Lower leg skin (tissue), 4 donors: ENCODE data around the gene KRTAP1-4. TPM values are rescaled to one million over a fixed set of nuclear protein-coding genes. Genes with fewer than 3 reads are reported as not detected.
"Not testable (repeated sequence)": the region's sequence is repeated elsewhere in the genome, so short reads cannot be mapped to it uniquely, and the experiment has no call there.

Source experiments
- DNase-seq, 2 donors: peaks; one replicate each; pipeline ENCODE4 v3.0.0-alpha.2; 2019; ENCODE audit warnings: low spot score in 2 of 2
- H3K4me3 ChIP-seq: fragments of 200-600 bp; sonication (generic); 2 replicates; pipeline ENCODE4 v1.5.1; 2017; ENCODE audit warnings: mild to moderate bottlenecking, low read depth; ENCODE audit not compliant: poor library complexity, severe bottlenecking
- POLR2A ChIP-seq, 2 donors: fragments of 450-650 bp; IDR thresholded peaks; one replicate each; pipeline ENCODE4 v1.6.1; 2016 to 2017; ENCODE audit warnings: antibody characterized with exemption in 2 of 2, mild to moderate bottlenecking in 1 of 2, moderate library complexity in 1 of 2
- WGBS, 2 donors: methylation state at CpG; one replicate each; pipeline ENCODE4 v1.1.5; 2018; 5-methylcytosine and 5-hydroxymethylcytosine counted together
- intact Hi-C: fragments of 100-400 bp; cut with DNase I; formaldehyde crosslinking; loops from one replicate; pipeline ENCODE4 v1.15.0; 2023; ENCODE audit warnings: low total_unique reads
- total RNA-seq, 4 donors: library from RNA; depleted of rRNA; stranded (reverse); fragments of >200 nt; gene quantifications; one replicate each; pipeline ENCODE4 v1.1.0, GENCODE V29; 2016
- TF ChIP-seq, protein P1 (sequence below), 3 donors: fragments of 450-650 bp; IDR thresholded peaks; one replicate each; pipeline ENCODE4 v1.5.1; 2016; ENCODE audit warnings: antibody characterized with exemption in 3 of 3, mild to moderate bottlenecking in 3 of 3, moderate library complexity in 2 of 3

Gene KRTAP1-4
- total RNA-seq, 4 donors from 2014 or later = 4.2 TPM; not detected in 3

DNA sequence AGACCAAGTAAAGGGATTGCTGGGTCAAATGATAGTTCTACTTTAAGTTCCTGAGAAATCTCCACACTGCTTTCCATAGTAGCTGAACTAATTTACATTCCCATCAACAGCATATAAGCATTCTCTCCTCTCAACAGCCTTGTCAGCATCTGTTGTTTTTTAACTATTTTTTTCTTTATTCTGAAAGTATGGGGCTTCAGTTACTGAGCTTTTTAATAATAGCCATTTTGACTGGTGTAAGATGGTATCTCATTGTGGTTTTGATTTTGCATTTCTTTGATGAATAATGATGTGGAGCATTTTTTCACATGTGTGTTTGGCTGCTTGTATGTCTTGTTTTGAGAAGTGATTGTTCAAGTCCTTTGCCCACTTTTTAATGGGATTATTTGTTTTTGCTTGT, 22.6 kb upstream of the KRTAP1-4 start:
- intact Hi-C loops = no loop called here
- no peak for DNase-seq
- TF ChIP-seq, protein P1, sequence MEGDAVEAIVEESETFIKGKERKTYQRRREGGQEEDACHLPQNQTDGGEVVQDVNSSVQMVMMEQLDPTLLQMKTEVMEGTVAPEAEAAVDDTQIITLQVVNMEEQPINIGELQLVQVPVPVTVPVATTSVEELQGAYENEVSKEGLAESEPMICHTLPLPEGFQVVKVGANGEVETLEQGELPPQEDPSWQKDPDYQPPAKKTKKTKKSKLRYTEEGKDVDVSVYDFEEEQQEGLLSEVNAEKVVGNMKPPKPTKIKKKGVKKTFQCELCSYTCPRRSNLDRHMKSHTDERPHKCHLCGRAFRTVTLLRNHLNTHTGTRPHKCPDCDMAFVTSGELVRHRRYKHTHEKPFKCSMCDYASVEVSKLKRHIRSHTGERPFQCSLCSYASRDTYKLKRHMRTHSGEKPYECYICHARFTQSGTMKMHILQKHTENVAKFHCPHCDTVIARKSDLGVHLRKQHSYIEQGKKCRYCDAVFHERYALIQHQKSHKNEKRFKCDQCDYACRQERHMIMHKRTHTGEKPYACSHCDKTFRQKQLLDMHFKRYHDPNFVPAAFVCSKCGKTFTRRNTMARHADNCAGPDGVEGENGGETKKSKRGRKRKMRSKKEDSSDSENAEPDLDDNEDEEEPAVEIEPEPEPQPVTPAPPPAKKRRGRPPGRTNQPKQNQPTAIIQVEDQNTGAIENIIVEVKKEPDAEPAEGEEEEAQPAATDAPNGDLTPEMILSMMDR (IDR thresholded peaks at IDR 0.05) = no peak
- TF ChIP-seq POLR2A (IDR thresholded peaks at IDR 0.05) = no peak
- no peak overlapping the region for H3K4me3 ChIP-seq

GRCh38 chr17:41049110-41049509, 19.1 kb upstream of the KRTAP1-4 start:
- no peak overlapping the region for H3K4me3 ChIP-seq
- WGBS, 2 donors = 50 to 75% methylated on average over 2 of the region's 2 CpGs
- intact Hi-C loops = no loop called here
- no peak for DNase-seq
- TF ChIP-seq, protein P1 (IDR thresholded peaks at IDR 0.05) = no peak

- no peak for TF ChIP-seq POLR2A (IDR thresholded peaks at IDR 0.05)
- TF ChIP-seq, protein P1 (IDR thresholded peaks at IDR 0.05) = no peak
- intact Hi-C loops = no loop called here
- no peak overlapping the region for H3K4me3 ChIP-seq
- DNase-seq = no peak
- WGBS, 2 donors = 56 to 67% methylated on average over 7 of the region's 7 CpGs
These were observed 18.4 kb upstream of the KRTAP1-4 start for GRCh38 chr17:41048441-41048840.

DNA sequence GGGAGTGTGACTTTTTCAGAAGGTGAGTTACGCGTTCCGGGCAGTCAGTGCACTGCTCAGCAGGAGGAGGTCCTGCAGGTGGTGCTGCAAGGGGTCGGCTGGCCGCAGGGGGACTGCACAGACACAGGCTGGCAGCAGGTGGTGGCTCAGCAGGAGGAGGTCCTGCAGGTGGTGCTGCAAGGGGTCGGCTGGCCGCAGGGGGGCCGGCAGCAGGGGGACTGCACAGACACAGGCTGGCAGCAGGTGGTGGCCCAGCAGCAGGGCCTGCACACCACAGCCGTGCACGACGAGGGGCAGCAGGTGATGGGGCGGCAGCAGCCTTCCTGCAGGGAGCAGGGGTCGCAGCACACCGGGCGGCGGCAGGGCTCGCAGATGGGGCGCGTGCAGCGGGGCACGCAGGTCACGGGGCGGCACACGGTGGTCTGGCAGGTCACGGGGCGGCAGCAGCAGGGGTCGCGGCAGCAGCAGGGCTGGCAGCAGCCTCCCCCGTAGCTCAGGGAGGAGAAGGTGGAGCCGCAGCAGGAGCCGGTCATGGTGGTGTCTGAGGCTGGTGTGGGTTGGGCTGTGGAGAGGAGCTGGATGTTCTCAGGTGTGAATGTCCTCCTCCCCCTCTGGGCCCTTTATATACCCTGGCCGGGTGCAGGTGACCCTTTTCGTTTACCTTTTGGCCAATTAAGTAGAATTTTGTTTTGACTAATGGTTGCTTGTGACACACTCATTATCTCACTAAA, 16.9 kb upstream of the KRTAP1-4 start, which contains the start of gene KRTAP2-1:
Gene KRTAP2-1 (minus strand): TSS at position 582 of the 731 bp plus-strand sequence. CDS start 49 bp downstream, at position 533.
- WGBS, 2 donors = 65 to 75% methylated on average over 9 to 10 of the region's 33 CpGs
- H3K4me3 ChIP-seq, intact Hi-C loops, DNase-seq: not testable (repeated sequence)

DNA sequence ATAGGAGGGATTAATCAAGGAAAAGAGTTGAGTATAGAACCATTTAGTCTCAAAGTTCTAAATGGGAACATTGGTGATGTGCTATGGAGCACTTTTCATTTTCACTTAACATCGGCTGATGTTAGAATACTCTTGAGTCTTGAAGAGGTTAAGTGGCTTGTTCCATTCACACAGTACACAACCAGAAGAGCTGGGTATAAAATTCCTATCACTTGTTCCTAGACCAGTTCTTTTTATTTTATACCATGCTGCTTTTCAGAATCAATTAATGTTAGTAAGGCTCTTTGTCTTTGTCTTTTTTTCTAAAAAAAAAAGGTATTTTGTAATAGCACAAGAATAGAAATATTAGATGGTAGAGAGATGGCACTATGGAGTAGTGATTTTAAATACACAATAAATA, 13.0 kb upstream of the KRTAP1-4 start:
- WGBS, 2 donors = 97 to 98% methylated on average over 1 of the region's 1 CpG
- TF ChIP-seq POLR2A (IDR thresholded peaks at IDR 0.05) = no peak
- TF ChIP-seq, protein P1 (IDR thresholded peaks at IDR 0.05) = no peak
- intact Hi-C loops = no loop called here
- no peak overlapping the region for H3K4me3 ChIP-seq
- no peak for DNase-seq

DNA sequence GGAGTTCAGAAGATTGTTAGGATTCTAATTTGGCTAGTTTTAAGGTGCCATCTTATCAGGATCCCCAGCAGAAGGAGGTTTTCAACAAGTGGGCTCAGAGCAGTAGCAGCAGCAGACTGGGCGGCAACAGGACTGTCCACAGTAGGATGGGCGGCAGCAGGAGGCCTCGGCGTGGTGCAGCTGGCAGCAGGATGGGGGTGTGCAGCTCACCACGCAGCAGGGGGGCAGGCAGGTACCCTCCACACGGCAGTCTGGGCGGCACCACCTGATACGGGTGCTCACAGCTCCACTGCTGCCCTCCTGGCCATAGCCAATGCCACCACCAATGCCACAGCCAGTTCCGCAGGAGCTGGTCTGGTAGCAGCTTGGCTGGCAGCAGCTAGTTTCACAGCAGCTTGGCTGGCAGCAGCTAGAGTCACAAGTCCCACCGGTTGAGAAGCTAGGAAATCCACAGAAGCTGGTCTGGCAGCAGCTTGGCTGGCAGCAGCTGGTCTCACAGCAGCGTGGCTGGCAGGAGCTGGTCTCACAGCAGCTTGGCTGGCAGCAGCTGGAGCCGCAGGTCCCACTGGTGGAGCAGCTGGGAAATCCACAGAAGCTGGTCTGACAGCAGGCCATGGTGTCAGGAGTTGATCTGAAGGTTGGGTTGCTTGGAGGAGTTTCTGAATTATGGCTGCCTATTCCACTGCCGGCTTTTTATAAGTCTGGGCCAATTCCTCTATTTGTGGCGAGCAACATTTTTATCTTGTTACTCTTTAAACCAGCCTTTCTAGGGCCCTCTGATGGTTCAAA, 11.0 kb upstream of the KRTAP1-4 start, which contains the start of gene KRTAP1-1:
Gene KRTAP1-1 (minus strand): TSS at position 668 of the 789 bp plus-strand sequence. CDS start 53 bp downstream, at position 615.
- intact Hi-C loops, H3K4me3 ChIP-seq, DNase-seq: not testable (repeated sequence)
- WGBS, 2 donors = 48 to 70% methylated on average over 10 to 13 of the region's 14 CpGs
